ENCODE data around the gene IPO13.

IPO13 gene

DNA sequence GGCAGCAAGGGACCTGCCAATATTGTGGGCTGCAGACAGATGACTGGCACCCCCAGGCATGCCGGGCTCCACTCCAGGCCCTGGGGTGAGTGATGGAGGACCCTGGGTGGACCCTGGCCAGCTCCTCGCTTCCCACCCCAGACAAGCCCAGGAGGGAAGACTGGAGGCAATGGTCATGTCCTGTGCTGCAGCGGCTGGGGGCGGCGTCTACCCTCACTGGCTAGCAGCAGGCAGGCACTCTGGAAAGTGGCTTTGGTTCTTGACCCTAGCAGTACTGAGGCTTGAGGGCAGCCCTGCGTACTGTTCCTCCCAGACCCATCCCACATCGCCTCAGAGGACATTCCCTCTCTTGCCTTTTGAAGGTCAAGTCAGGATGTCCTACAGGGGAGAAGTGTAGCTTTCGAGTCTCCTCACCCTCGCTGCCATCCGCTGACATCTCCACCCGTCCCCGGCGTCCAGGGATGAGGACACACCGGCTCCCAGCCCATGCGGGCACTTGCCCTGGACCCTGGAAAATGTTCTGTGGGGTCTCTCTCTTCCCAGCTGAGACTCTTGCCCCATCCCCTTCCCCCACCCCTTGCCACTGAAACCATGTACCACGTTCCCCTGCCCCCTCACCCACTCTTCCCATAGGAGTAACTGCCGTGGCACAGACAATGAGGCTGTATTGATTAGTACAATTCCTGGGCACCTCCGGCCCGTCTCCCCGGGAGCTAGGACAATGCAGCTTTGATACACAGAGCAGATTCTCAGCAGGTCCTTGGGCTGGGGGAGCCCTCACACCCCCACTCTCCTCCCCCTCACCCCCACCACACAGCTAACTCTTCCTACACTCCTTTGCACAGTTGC, 69.5 kb downstream of the IPO13 start:
- peaks cover 3 to 30% (median 27%) of the 10 kb centered on the region in 10 experiments; a peak in 16 of 20 replicates for H3K4me1 ChIP-seq
- H3K9me3 ChIP-seq (replicated peaks in 1 of 11): no peaks in the 10 kb centered on the region
- no peak for TF ChIP-seq Cebpa-rat (IDR thresholded peaks at IDR 0.05)

DNA sequence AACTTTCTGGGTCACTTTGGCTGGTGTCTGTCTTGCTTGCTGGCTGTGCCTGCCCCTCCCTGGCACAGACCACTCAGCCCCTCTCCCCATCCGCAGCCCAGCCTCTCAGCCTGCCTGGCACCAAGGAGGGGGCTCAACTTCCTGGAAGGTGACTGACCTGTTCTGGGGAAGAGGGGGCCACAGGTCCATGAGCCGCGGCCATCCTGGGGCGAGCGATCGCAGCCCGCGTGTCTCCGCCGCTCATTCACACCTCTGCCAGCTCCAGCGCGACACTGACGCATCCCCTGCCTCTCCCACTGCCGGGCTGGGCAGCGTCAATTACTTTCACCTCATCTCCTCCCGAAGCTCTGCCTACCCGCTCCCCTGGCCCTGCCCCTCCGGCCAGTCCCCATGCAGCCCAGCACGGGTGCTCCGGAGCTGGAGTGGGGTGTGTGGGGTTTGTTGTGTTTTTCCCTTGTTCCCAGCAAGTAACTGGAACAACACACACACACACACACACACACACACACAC, 70.2 kb downstream of the IPO13 start:
- Histone ChIP-seq H3K4me1 (peaks cover 0 to 23% (median 20%) of the 10 kb centered on the region in 10 experiments; a peak in 16 of 20 replicates), H3K9ac (no peak overlapping the region), H3K27ac (no peak overlapping the region), H3K36me3 (0 out of 22 replicates have a peak, but pooled peaks cover 0 to 1% (median 0%) of the 10 kb centered on the region in 11 experiments), H3K9me3 (replicated peaks in 1 of 11) (no peaks in the 10 kb centered on the region), H3K27me3 (no peaks in the 10 kb centered on the region), H3K4me2 (no peak overlapping the region), H4K20me1 (peaks cover 0 to 14% (median 0%) of the 10 kb centered on the region in 11 experiments; a peak in 3 of 22 replicates), H3K4me3 (no peak overlapping the region)
- TF ChIP-seq Cebpa-rat (IDR thresholded peaks at IDR 0.05): no peak

More for the DNA sequence above, 69.5 kb downstream of the IPO13 start:
- Histone ChIP-seq H3K36me3 (no peaks in the 10 kb centered on the region), H4K20me1 (peaks cover 0 to 20% (median 0%) of the 10 kb centered on the region in 11 experiments; a peak in 3 of 22 replicates), H3K9ac (no peak overlapping the region), H3K4me3 (no peak overlapping the region), H3K4me2 (no peak overlapping the region), H3K27ac (no peak overlapping the region), H3K27me3 (no peaks in the 10 kb centered on the region)

All from BLaER1 treated with 17β-estradiol and CSF1 and Interleukin-3, amounts not matched to agents 10 nM and 100 nM (cell line).